Islet of Langerhans (tissue), 1 donor: ENCODE data around the gene NEDD4L.
"Not testable (repeated sequence)": the region's sequence is repeated elsewhere in the genome, so short reads cannot be mapped to it uniquely, and the experiment has no call there.

Experiments
- FAIRE-seq: peaks from one replicate; lab custom pipeline; 2011; peaks lifted over from hg19 to GRCh38; lab: Jason Lieb, UNC

NEDD4L gene

GRCh38 chr18:58353581-58353980 lies 309.6 kb downstream of the NEDD4L start:
- FAIRE-seq = no peak

- no peak for FAIRE-seq
Observed at GRCh38 chr18:58354051-58354450, 310.0 kb downstream of the NEDD4L start.

DNA sequence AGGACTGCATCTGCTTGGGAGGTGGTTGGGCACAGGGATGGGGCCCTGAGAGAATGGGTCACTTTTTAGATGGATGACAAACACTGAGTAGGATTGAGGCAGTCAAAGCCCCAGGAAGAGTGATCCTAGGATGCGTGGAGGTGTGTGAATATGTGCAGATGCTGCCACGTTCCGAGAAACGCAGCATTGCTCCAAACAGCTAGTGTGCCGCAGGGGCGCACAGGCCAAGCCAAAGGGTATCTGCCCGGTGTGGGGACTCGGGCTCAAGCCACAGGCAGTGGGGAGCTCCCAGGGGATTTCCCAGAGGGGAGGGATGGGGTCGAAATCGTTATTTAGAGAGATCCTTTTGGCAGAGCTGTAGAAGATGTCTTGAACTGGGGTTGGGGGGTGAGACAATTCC lies 310.8 kb downstream of the NEDD4L start:
- no peak for FAIRE-seq

DNA sequence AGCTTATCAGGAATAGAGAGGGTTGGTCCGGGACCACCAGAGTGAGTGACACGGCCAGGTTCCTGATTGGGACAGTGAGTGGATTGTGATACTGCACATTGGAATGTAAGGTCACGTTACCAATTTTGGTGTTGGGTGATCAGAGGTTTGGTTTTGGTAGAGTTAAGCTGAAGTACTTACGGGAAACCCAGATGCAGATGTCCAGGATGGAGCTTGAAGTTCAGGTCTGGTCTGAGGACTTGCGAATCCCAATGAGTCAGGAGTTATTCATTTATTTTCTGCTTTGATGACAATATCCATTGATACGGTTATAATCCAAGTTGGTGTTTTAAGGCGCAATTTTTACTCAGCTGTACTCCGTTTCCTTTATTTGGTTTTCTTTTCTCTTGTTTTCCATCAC lies 311.2 kb downstream of the NEDD4L start:
- FAIRE-seq = no peak

- no peak for FAIRE-seq
Observed at GRCh38 chr18:58359218-58359617, 315.2 kb downstream of the NEDD4L start.

GRCh38 chr18:58359620-58360019 lies 315.6 kb downstream of the NEDD4L start:
- no peak for FAIRE-seq

GRCh38 chr18:58360324-58360723 lies 316.3 kb downstream of the NEDD4L start:
- no peak for FAIRE-seq

- no peak for FAIRE-seq
Observed at GRCh38 chr18:58361212-58361611, 317.2 kb downstream of the NEDD4L start.

GRCh38 chr18:58362027-58362575 lies 318.1 kb downstream of the NEDD4L start:
- FAIRE-seq = no peak

GRCh38 chr18:58362829-58363271 lies 318.8 kb downstream of the NEDD4L start:
- no peak for FAIRE-seq

DNA sequence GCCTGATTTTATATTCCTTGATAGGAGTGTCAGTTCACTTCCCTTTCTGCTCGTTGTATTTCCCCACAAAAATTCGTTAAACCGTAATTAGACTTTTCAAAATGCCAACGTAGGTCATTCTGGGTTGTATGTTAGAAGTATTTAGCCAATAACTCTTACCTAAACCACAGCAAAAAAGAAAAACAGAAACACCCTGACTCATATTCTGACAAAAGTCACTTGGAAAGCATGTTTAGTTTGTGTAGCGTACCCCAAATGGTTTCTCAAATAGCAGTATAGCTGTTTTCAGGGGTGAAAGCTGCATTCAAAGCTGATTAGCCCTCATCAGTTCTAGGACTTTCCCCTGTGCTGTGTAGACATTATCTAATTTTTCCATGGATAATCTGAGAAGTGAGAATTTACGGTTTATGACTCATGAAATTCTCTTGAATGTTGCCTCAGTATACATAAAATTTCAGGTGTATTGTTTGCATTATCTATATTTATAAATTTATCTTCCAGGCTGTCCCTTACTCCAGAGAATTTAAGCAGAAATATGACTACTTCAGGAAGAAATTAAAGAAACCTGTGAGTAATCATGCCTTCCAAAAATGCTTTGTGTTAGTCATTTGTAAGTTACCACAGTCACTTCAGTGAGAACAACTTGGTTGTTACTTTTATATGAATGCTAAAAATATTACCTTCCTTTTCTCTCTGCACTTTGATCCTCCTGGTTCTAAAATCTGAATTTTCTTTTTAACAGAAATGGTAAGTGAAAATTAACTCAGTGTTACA lies 319.9 kb downstream of the NEDD4L start:
- FAIRE-seq = peak; percentile 30

DNA sequence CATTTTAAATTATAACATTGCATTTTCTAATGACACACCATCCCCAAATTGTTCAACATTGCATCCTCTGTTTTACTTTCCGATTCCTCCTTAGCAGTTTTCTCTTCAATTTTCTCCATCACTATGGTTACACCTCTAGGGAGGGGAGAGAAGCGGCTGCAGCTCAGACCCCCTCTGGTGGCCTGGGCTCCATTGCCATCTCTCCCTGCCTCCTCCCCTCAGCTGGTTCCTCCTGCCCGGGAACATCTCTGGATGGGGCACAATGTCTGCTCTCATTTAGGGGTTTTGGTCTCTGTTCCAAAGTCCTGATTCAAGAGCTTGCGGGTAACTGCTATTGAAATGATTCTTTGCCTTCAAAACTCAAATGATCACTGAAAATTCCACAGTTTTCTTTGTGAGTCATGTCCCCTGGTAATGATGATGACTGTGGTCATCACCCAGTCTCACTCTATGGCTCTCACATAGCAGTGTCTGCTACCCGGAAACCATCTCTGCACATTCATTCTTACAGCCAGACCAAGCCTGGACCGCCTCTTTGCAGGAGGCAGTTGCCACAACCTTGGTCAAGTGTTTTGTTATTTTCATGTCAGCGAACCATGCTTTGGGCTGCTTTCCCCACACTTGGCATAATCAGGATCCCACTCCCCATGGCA lies 321.0 kb downstream of the NEDD4L start:
- FAIRE-seq = peak; percentile 33

DNA sequence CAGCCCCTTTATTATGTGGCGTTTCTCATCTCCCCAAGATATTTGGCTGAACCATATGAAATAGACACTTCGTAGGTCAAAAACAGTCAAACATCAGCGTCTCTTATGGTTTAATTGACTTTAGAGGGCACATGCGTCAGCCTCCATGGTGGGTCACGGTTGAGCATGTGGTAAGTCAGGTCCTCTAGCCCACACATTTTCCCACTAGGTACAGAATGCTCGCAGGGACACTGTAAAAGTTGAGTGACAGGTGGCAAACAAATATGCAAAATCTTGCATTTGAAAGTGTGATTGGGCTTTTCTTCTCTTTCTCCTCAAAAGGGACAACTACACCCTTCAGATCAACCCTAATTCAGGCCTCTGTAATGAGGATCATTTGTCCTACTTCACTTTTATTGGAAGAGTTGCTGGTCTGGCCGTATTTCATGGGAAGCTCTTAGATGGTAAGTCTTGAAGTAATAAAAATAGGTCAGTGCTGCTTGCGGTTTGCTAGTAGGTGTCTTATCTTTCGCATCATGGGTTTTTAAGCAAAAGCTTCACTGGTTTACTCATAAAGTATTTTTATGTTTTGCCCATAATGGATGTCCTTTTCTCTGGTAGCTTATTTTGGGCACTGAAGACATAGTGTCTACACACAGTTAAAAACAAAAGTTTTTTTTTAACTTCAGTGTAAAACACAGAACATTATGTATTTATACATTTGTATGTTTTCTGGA lies 323.6 kb downstream of the NEDD4L start:
- peak; percentile 45 for FAIRE-seq

DNA sequence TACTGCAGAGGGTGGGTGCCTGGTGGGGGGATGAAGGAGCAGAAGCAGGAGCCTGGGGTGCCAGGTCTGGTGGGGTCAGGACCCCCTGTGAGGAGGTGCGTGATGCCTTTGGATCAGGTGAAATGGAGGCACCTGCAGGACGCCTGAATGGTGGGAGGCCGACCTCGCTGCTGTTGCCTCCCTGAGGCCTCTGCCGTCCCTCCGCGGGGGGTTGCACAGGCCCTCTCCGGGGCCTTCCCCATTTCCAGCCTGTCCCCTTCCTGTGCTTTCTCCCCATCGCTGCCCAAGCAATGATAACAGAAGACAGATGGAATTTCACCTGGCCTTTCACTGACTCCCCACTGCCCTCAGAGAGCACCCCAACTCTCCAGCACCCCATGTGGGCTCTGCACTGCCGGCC lies 325.6 kb downstream of the NEDD4L start:
- no peak for FAIRE-seq

- no peak for FAIRE-seq
Observed at GRCh38 chr18:58370038-58370580, 326.1 kb downstream of the NEDD4L start.

GRCh38 chr18:58370612-58371011 lies 326.6 kb downstream of the NEDD4L start:
- no peak for FAIRE-seq

GRCh38 chr18:58373481-58373880 lies 329.5 kb downstream of the NEDD4L start:
- FAIRE-seq = no peak

- FAIRE-seq = no peak
Observed at GRCh38 chr18:58375051-58375450, 331.0 kb downstream of the NEDD4L start.

- no peak for FAIRE-seq
Observed at GRCh38 chr18:58378411-58379379, 334.7 kb downstream of the NEDD4L start.

DNA sequence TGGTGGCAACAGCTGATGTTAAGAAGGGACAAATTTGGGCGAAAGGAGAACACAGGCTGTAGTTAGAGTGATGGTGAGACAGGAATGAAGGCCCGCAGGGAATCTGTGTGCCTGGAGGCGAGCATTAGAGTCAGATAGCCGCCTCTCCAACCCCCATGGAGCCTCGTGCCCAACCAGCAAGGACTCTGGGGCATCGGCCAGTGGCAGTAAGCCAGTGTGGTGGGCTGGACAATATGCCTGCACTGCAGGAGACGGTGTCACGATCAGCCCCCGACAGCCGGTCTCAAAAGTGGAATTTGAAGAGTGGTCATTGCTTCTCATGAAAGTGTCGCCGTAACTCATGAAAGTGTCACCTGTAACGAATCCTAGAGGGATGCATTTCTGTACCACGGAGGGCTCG lies 335.4 kb downstream of the NEDD4L start:
- no peak for FAIRE-seq

GRCh38 chr18:58380113-58380512 lies 336.1 kb downstream of the NEDD4L start:
- FAIRE-seq = not testable (repeated sequence)
